ENCODE data around the gene UBE2L3. TPM values are rescaled to one million over a fixed set of nuclear protein-coding genes. Genes with fewer than 3 reads are reported as not detected.

Gene UBE2L3
- total and polyA plus RNA-seq, 2 of the 8 experiments (the other 6 are each of a cell fraction or from before 2014, with no cell fraction given), result 63.5 to 90.0 TPM

- H3K27me3 ChIP-seq (replicated peaks in 1 of 4; ENCODE audit: control insufficient read depth in 3 of 4, extremely low read depth in 1 of 4, insufficient read depth in 3 of 4, low read length in 3 of 4), result no peaks in the 10 kb centered on the region
- H4K5ac ChIP-seq (ENCODE audit: insufficient read length, low read depth, low read length), result no peak overlapping the region
- no peak overlapping the region; the same call in 1 of the 2 replicates for H4K8ac ChIP-seq (ENCODE audit: extremely low read depth, insufficient read depth, low read length)
- no peaks in the 10 kb centered on the region; a peak in 1 of 8 replicates for H3K36me3 ChIP-seq (ENCODE audit: control insufficient read depth in 2 of 4, insufficient read depth in 4 of 4, low read length in 3 of 4)
- H3K9me3 ChIP-seq (ENCODE audit: insufficient read depth in 2 of 2, low read depth in 1 of 2, low read length in 1 of 2), result no peaks in the 10 kb centered on the region
- H3K23me2 ChIP-seq (ENCODE audit: low read depth, low read length), result peaks cover 2% of the 10 kb centered on the region
- H3K79me1 ChIP-seq (ENCODE audit: low read depth, low read length), result peaks cover 22% of the 10 kb centered on the region
- H3K79me2 ChIP-seq (ENCODE audit: control insufficient read depth in 1 of 2, insufficient read depth in 2 of 2, low read length in 2 of 2), result peaks cover 72 to 98% of the 10 kb centered on the region in 2 experiments
- H3K56ac ChIP-seq (replicated peaks; ENCODE audit: insufficient read length, low read depth, low read length), result no peak overlapping the region
- CTCF ChIA-PET (ENCODE audit: partially characterized antibody), result interaction anchor here (0.9 to 5.7 kb wide), 9 partner anchors 11 to 73 kb away, joined by 3 to 27 read pairs (median 10); partner anchors contain the start of genes SDF2L1 and YDJC
- no peak overlapping the region for H2BK120ac ChIP-seq (replicated peaks; ENCODE audit: low read depth, low read length)
- no peak overlapping the region for H4K91ac ChIP-seq (replicated peaks; ENCODE audit: insufficient read length, low read length)
- H3K27ac ChIP-seq (ENCODE audit: low read depth, low read length), result peak overlapping the region; percentile 36; the same call in 1 of the 2 replicates
- H2AFZ ChIP-seq (ENCODE audit: low read length), result no peak overlapping the region
- H2BK15ac ChIP-seq (ENCODE audit: low read length), result no peak overlapping the region
- H3K4me2 ChIP-seq (ENCODE audit: insufficient read depth in 1 of 2, low read depth in 2 of 2, low read length in 2 of 2), result no peak overlapping the region
- H3K9ac ChIP-seq (replicated peaks in 1 of 4; ENCODE audit: extremely low read depth in 1 of 4, low read depth in 3 of 4, low read length in 3 of 4), result no peak overlapping the region
- DNase-seq (ENCODE audit: low read depth in 1 of 2, low spot score in 2 of 2) (no peak), FAIRE-seq (no peak)
- TF ChIP-seq HDAC6 (IDR thresholded peaks at IDR 0.05; ENCODE audit: low read depth, low read length) (no peak), KDM5A (IDR thresholded peaks at IDR 0.05; ENCODE audit: low read length) (no peak), HDAC2 (IDR thresholded peaks at IDR 0.05; ENCODE audit: borderline replicate concordance in 1 of 2, low read depth in 2 of 2, low read length in 2 of 2) (no peak), TEAD4 (IDR thresholded peaks at IDR 0.05; ENCODE audit: low read depth, low read length) (no peak), JUN (IDR thresholded peaks at IDR 0.05; ENCODE audit: low read depth, low read length) (no peak), KDM1A (IDR thresholded peaks at IDR 0.05; ENCODE audit: borderline replicate concordance, low read length) (no peak), CHD1 (IDR thresholded peaks at IDR 0.05; ENCODE audit: low read depth, low read length) (no peak), ATF2 (IDR thresholded peaks at IDR 0.05; ENCODE audit: low read length) (no peak), SP1 (IDR thresholded peaks at IDR 0.05; ENCODE audit: low read depth, low read length) (no peak)
- H3K4ac ChIP-seq (replicated peaks; ENCODE audit: insufficient read length, low read depth, low read length), result no peak overlapping the region
- H3K4me3 ChIP-seq (ENCODE audit: extremely low read depth in 1 of 4, insufficient read depth in 2 of 4, low read depth in 3 of 4, low read length in 4 of 4), result no peak overlapping the region
- POLR2A ChIA-PET (ENCODE audit: partially characterized antibody), result interaction anchor here (1.0 to 1.7 kb wide), 7 partner anchors 11 to 84 kb away, joined by 3 to 5 read pairs (median 4); partner anchors contain the start of gene YDJC
- no peak overlapping the region for H2AK5ac ChIP-seq (ENCODE audit: low read depth, low read length)
- H3K4me1 ChIP-seq (replicated peaks in 1 of 4; ENCODE audit: control insufficient read depth in 3 of 4, insufficient read depth in 4 of 4, low read length in 3 of 4), result peaks cover 0 to 8% (median 6%) of the 10 kb centered on the region in 4 experiments; a peak in 4 of 7 replicates
- H2BK12ac ChIP-seq (ENCODE audit: low read depth, low read length), result no peak overlapping the region
- H2BK5ac ChIP-seq (ENCODE audit: low read depth, low read length), result no peak overlapping the region
- no peak overlapping the region for H3K14ac ChIP-seq (ENCODE audit: insufficient read length)
- no peak overlapping the region for H3K23ac ChIP-seq (ENCODE audit: insufficient read length)
- no peak overlapping the region for H2BK20ac ChIP-seq (ENCODE audit: low read length)
- H4K20me1 ChIP-seq (replicated peaks in 1 of 2; ENCODE audit: control insufficient read depth in 1 of 2, insufficient read depth in 2 of 2, low read length in 2 of 2), result peaks cover 46 to 51% of the 10 kb centered on the region in 2 experiments
- 82% methylated on average over 5 of the region's 5 CpGs; no CpG with 5 or more reads in 1 of the 2 experiments for WGBS, 2 experiments (ENCODE audit: extremely low coverage in 1 of 2, insufficient coverage in 1 of 2, insufficient read length in 1 of 2, insufficient replicate concordance in 2 of 2, low coverage in 1 of 2, low lambda C conversion rate in 2 of 2, missing lambda C conversion rate in 1 of 2)
- no peak overlapping the region for H3K18ac ChIP-seq (ENCODE audit: extremely low read depth, low read length)
Observed at GRCh38 chr22:21573750-21574494, 6.4 kb downstream of the UBE2L3 start.
